SU-DHL-6 (cell line): ENCODE measurements around the gene TEX10.
A peak's percentile ranks its signal among the peaks of the same experiment; 100 is the strongest.

Experiments
- H2AFZ ChIP-seq: fragments of 200-600 bp; sonication (generic); 2 replicates; pipeline ENCODE4 v1.6.1; 2014; ENCODE audit warnings: low read depth, mild to moderate bottlenecking, moderate library complexity, mixed read lengths, antibody characterized with exemption, low read length; ENCODE audit not compliant: severe bottlenecking
- H3F3A ChIP-seq: fragments of 200-600 bp; shearing (Covaris generic); 2 replicates; pipeline ENCODE4 v1.6.0; 2016; ENCODE audit warnings: antibody characterized with exemption, mild to moderate bottlenecking; ENCODE audit not compliant: insufficient read depth
- H3K27ac ChIP-seq: fragments of 200-600 bp; sonication (generic); 2 replicates; pipeline ENCODE4 v1.5.1; 2016; ENCODE audit warnings: low read depth, mild to moderate bottlenecking, low read length, moderate library complexity, mixed read lengths
- H3K27me3 ChIP-seq: fragments of 200-600 bp; sonication (generic), shearing (Covaris generic); 2 replicates; pipeline ENCODE4 v1.6.0; 2014; ENCODE audit warnings: mild to moderate bottlenecking, low read length
- H3K36me3 ChIP-seq: fragments of 200-600 bp; sonication (generic); 2 replicates; pipeline ENCODE4 v1.6.1; 2014; ENCODE audit warnings: mild to moderate bottlenecking, low read length, mixed read lengths
- H3K4me2 ChIP-seq: fragments of 300-600, 200-600 bp; shearing (Covaris generic), sonication (generic); 2 replicates; pipeline ENCODE4 v1.6.0; 2014; ENCODE audit warnings: low read length, low read depth, mild to moderate bottlenecking; ENCODE audit not compliant: poor library complexity, severe bottlenecking
- H3K4me3 ChIP-seq: fragments of 200-600 bp; sonication (generic); 2 replicates; pipeline ENCODE4 v1.5.1; 2014; ENCODE audit warnings: antibody characterized with exemption, low read length, mild to moderate bottlenecking, mixed read lengths; ENCODE audit not compliant: insufficient read depth, poor library complexity, severe bottlenecking
- H3K79me2 ChIP-seq: fragments of 200-600 bp; sonication (generic); 2 replicates; pipeline ENCODE4 v1.6.1; 2014; ENCODE audit warnings: mild to moderate bottlenecking, low read length, moderate library complexity; ENCODE audit not compliant: insufficient read depth
- H3K9ac ChIP-seq: fragments of 200-600 bp; sonication (generic); 2 replicates; pipeline ENCODE4 v1.7.0; 2014; ENCODE audit warnings: mild to moderate bottlenecking, low read length
- H3K9me2 ChIP-seq: fragments of 200-600 bp; sonication (generic); replicated peaks from 2 replicates; pipeline ENCODE4 v1.6.1; 2014; ENCODE audit warnings: low read length; ENCODE audit not compliant: insufficient read depth
- H3K9me3 ChIP-seq: fragments of 200-600 bp; sonication (generic); 2 replicates; pipeline ENCODE4 v1.6.1; 2014; ENCODE audit warnings: low read length, mixed read lengths; ENCODE audit not compliant: insufficient read depth
- H4K20me1 ChIP-seq: fragments of 200-600 bp; sonication (generic); 2 replicates; pipeline ENCODE4 v1.6.1; 2014; ENCODE audit warnings: low read depth, mild to moderate bottlenecking, antibody characterized with exemption, low read length, moderate library complexity, mixed read lengths
- CTCF ChIP-seq: fragments of 200-600 bp; sonication (generic); IDR thresholded peaks from one replicate; pipeline ENCODE4 v1.5.1; 2017; ENCODE audit warnings: antibody characterized with exemption, mild to moderate bottlenecking, low read length, moderate library complexity; ENCODE audit not compliant: insufficient read depth, poor library complexity, severe bottlenecking
- EZH2phosphoT487 ChIP-seq: fragments of 200-600 bp; sonication (generic), shearing (Covaris generic); conservative IDR thresholded peaks from 2 replicates; pipeline ENCODE4 v1.6.1; 2018; ENCODE audit warnings: mild to moderate bottlenecking, antibody characterized with exemption, low read length, moderate library complexity, mixed read lengths

TEX10 gene

GRCh38 chr9:100352727-100353505 lies at the start of gene TEX10:
Gene TEX10 (minus strand): TSS chr9:100352942. CDS start chr9:100349363, 3,579 bp downstream.
- 0 out of 2 replicates have a peak, but pooled peaks cover 7% of the 10 kb centered on the region for H3K36me3 ChIP-seq
- H3K4me2 ChIP-seq, result peak within 1 kb of the TSS; percentile 85
- no peaks in the 10 kb centered on the region; the same call in 1 of the 2 replicates for H3F3A ChIP-seq
- H3K27ac ChIP-seq, result peak within 1 kb of the TSS; percentile 71
- H4K20me1 ChIP-seq, result peaks cover 9% of the 10 kb centered on the region; the same call in 1 of the 2 replicates
- no peaks in the 10 kb centered on the region for H3K9me3 ChIP-seq
- peak within 1 kb of the TSS; percentile 74 for H2AFZ ChIP-seq
- H3K79me2 ChIP-seq, result peaks cover 56% of the 10 kb centered on the region
- no peaks in the 10 kb centered on the region for H3K27me3 ChIP-seq
- H3K4me3 ChIP-seq, result peak within 1 kb of the TSS; percentile 88
- H3K9ac ChIP-seq, result peak within 1 kb of the TSS; percentile 98
- no peaks in the 10 kb centered on the region for H3K9me2 ChIP-seq
- no peak for TF ChIP-seq EZH2phosphoT487
- TF ChIP-seq CTCF, result no peak

DNA sequence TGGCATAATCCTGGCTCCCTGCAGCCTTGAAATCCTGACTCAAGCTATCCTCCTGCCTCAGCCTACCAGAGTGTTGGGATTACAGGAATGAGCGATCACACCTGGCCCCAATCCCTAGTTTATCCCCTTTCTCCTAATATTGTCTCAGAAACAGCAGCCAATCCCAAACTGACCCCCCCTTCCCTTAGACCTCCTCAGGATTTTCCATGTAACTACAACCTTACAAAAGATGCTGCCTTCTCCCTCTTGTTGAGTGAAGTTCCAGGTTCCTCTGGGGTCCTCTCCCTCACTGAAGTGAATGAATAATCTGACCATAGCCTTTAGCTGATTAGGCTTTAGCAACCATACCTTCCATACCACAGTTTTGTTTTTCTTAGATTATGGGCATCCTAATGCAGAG lies 48.3 kb upstream of the TEX10 start:
- TF ChIP-seq CTCF, result no peak
- TF ChIP-seq EZH2phosphoT487, result no peak
- H3K27ac ChIP-seq, result no peak overlapping the region
- H2AFZ ChIP-seq, result no peak overlapping the region
- no peaks in the 10 kb centered on the region for H3K36me3 ChIP-seq
- no peaks in the 10 kb centered on the region for H4K20me1 ChIP-seq
- no peaks in the 10 kb centered on the region for H3K79me2 ChIP-seq
- H3K9me3 ChIP-seq, result no peaks in the 10 kb centered on the region
- H3K9ac ChIP-seq, result no peak overlapping the region
- no peaks in the 10 kb centered on the region for H3K27me3 ChIP-seq
- H3K9me2 ChIP-seq, result no peaks in the 10 kb centered on the region
- H3K4me3 ChIP-seq, result no peak overlapping the region
- H3K4me2 ChIP-seq, result no peak overlapping the region
- H3F3A ChIP-seq, result no peaks in the 10 kb centered on the region

- Histone ChIP-seq H4K20me1 (no peaks in the 10 kb centered on the region), H3K27ac (no peak overlapping the region), H3K9ac (no peak overlapping the region), H3K79me2 (no peaks in the 10 kb centered on the region), H3K4me3 (no peak overlapping the region), H2AFZ (no peak overlapping the region), H3K9me3 (no peaks in the 10 kb centered on the region), H3K9me2 (no peaks in the 10 kb centered on the region), H3K4me2 (no peak overlapping the region), H3F3A (no peaks in the 10 kb centered on the region), H3K36me3 (no peaks in the 10 kb centered on the region), H3K27me3 (no peaks in the 10 kb centered on the region)
- TF ChIP-seq CTCF (no peak), EZH2phosphoT487 (no peak)
Observed at GRCh38 chr9:100397529-100398266, 45.0 kb upstream of the TEX10 start.
